ENCODE measurements around the gene KRTAP3-2.

DNA sequence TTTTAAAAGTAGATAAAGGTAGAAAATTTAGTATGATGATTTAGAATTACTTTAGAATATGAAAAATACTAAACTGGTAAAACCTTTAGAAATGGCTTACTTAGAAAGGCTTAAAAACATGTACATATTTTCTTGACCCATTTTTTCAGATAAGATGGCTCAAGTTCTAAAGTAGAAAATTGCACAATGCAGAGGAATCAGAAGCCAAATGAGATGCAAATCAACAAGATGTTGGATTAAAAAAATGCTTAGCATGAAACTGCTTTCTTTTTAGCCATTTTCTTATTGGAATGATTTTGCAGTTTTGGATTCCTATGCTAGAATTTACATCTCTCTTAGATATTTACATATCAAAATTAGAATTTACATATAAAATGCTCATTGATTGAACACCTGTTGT lies 10.7 kb upstream of the KRTAP3-2 start:
- TF ChIP-seq POLR2A (IDR thresholded peaks at IDR 0.05): no peak
- TF ChIP-seq, protein P1, sequence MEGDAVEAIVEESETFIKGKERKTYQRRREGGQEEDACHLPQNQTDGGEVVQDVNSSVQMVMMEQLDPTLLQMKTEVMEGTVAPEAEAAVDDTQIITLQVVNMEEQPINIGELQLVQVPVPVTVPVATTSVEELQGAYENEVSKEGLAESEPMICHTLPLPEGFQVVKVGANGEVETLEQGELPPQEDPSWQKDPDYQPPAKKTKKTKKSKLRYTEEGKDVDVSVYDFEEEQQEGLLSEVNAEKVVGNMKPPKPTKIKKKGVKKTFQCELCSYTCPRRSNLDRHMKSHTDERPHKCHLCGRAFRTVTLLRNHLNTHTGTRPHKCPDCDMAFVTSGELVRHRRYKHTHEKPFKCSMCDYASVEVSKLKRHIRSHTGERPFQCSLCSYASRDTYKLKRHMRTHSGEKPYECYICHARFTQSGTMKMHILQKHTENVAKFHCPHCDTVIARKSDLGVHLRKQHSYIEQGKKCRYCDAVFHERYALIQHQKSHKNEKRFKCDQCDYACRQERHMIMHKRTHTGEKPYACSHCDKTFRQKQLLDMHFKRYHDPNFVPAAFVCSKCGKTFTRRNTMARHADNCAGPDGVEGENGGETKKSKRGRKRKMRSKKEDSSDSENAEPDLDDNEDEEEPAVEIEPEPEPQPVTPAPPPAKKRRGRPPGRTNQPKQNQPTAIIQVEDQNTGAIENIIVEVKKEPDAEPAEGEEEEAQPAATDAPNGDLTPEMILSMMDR (IDR thresholded peaks at IDR 0.05): no peak

Measured in uterus (tissue), 2 donors.